Lower leg skin (tissue), 3 donors: ENCODE measurements around the gene ACAD10.

Source experiments
- POLR2A ChIP-seq, 2 donors: fragments of 450-650 bp; IDR thresholded peaks; one replicate each; pipeline ENCODE4 v1.6.1; 2016 to 2017; ENCODE audit warnings: antibody characterized with exemption in 2 of 2, mild to moderate bottlenecking in 1 of 2, moderate library complexity in 1 of 2
- TF ChIP-seq, protein P1 (sequence below), 3 donors: fragments of 450-650 bp; IDR thresholded peaks; one replicate each; pipeline ENCODE4 v1.5.1; 2016; ENCODE audit warnings: antibody characterized with exemption in 3 of 3, mild to moderate bottlenecking in 3 of 3, moderate library complexity in 2 of 3

GRCh38 chr12:111685322-111685810 lies 487 bp upstream of the ACAD10 start:
- no peak for TF ChIP-seq POLR2A (IDR thresholded peaks at IDR 0.05)
- TF ChIP-seq, protein P1, sequence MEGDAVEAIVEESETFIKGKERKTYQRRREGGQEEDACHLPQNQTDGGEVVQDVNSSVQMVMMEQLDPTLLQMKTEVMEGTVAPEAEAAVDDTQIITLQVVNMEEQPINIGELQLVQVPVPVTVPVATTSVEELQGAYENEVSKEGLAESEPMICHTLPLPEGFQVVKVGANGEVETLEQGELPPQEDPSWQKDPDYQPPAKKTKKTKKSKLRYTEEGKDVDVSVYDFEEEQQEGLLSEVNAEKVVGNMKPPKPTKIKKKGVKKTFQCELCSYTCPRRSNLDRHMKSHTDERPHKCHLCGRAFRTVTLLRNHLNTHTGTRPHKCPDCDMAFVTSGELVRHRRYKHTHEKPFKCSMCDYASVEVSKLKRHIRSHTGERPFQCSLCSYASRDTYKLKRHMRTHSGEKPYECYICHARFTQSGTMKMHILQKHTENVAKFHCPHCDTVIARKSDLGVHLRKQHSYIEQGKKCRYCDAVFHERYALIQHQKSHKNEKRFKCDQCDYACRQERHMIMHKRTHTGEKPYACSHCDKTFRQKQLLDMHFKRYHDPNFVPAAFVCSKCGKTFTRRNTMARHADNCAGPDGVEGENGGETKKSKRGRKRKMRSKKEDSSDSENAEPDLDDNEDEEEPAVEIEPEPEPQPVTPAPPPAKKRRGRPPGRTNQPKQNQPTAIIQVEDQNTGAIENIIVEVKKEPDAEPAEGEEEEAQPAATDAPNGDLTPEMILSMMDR (IDR thresholded peaks at IDR 0.05) = no peak
